Body of pancreas (tissue), 4 donors: ENCODE results near the gene MYCBPAP. TPM values are rescaled to one million over a fixed set of nuclear protein-coding genes. Genes with fewer than 3 reads are reported as not detected.

Experiments used
- ATAC-seq: fragments of 150-250 bp; one replicate; pipeline ENCODE4 v1.9.1; 2016
- DNase-seq, 4 donors: peaks; one replicate each; pipeline ENCODE4 v3.0.0-alpha.2; 2019
- H3K27ac ChIP-seq, 4 donors: fragments of 200-600 bp; sonication (generic); 1 replicate in 3 of 4; 2 replicates in 1 of 4; pipeline versions ENCODE4 v1.5.1 to v1.6.1; 2016 to 2019; ENCODE audit warnings: mild to moderate bottlenecking in 1 of 4, mixed read lengths in 1 of 4, moderate library complexity in 1 of 4
- H3K27me3 ChIP-seq, 2 donors: fragments of 200-600 bp; sonication (generic); one replicate each; pipeline ENCODE4 v1.6.0; 2016; ENCODE audit warnings: mild to moderate bottlenecking in 1 of 2
- H3K36me3 ChIP-seq, 2 donors: fragments of 200-600 bp; sonication (generic); replicated peaks in 1 of 2; 2 replicates each; pipeline ENCODE4 v1.5.1; 2016; ENCODE audit warnings: low read depth in 2 of 2; ENCODE audit not compliant: insufficient read depth in 1 of 2
- H3K4me1 ChIP-seq: fragments of 200-600 bp; sonication (generic); one replicate; pipeline ENCODE4 v1.6.0; 2016
- H3K4me3 ChIP-seq, 2 donors: fragments of 200-600 bp; sonication (generic); 1 replicate in 1 of 2; 2 replicates in 1 of 2; pipeline ENCODE4 v1.5.1; 2016 to 2019
- H3K9me3 ChIP-seq, 3 donors: fragments of 200-600 bp; sonication (generic); 1 replicate in 2 of 3; 2 replicates in 1 of 3; pipeline ENCODE4 v1.5.1; 2016
- POLR2A ChIP-seq, 3 donors: fragments of 450-650 bp; IDR thresholded peaks; one replicate each; pipeline ENCODE4 v1.6.1; 2016; ENCODE audit warnings: antibody characterized with exemption in 3 of 3, mild to moderate bottlenecking in 2 of 3
- WGBS, 2 donors: methylation state at CpG; one replicate each; pipeline ENCODE4 v1.1.5; 2017; 5-methylcytosine and 5-hydroxymethylcytosine counted together
- intact Hi-C: fragments of 100-400 bp; cut with DNase I; formaldehyde crosslinking; loops from one replicate; pipeline ENCODE4 v1.15.1; 2023
- total RNA-seq, 2 donors: library from RNA; depleted of rRNA; stranded (reverse); fragments of >200 nt; gene quantifications; one replicate each; pipeline ENCODE4 v1.1.0, GENCODE V29; 2016
- TF ChIP-seq, protein P1 (sequence below), 7 experiments: fragments of 450-650 bp in 4 of 7; fragments of 200-600 bp in 3 of 7; sonication (generic) in 3 of 7; IDR thresholded peaks; one replicate each; pipeline ENCODE4 v1.5.1; 2016 to 2019; ENCODE audit warnings: antibody characterized with exemption in 7 of 7

MYCBPAP gene
- total RNA-seq, 2 donors from 2014 or later, result 0.33 TPM; not detected in 1

DNA sequence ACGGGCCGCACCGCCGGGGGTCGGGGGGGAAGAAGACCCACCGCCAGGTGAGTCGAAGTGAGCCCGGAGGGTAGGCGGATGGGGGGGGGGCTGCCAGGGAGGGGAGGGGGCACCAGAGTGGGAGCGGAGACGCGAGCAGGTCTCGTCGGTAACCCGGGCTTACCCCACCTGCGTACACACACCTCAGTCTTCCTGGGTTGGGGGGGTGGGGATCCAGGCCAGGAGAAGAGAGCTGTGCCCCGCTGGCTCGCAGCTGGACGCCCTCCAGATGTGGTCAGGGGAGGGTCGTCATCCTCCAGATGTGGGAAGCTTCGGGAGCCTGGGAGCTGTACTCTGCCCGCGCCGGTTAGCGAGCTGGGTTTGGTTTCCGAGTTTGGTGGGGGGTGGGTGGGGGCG lies 53.5 kb downstream of the MYCBPAP start:
- ATAC-seq (no peak), DNase-seq (no peak)
- Histone ChIP-seq H3K9me3 (no peaks in the 10 kb centered on the region), H3K4me1 (peaks cover 29% of the 10 kb centered on the region), H3K36me3 (no peaks in the 10 kb centered on the region), H3K27me3 (peaks cover 0 to 23% of the 10 kb centered on the region in 2 donors), H3K27ac (no peak overlapping the region), H3K4me3 (no peak overlapping the region)
- no peak for TF ChIP-seq POLR2A (IDR thresholded peaks at IDR 0.05)
- TF ChIP-seq, protein P1, sequence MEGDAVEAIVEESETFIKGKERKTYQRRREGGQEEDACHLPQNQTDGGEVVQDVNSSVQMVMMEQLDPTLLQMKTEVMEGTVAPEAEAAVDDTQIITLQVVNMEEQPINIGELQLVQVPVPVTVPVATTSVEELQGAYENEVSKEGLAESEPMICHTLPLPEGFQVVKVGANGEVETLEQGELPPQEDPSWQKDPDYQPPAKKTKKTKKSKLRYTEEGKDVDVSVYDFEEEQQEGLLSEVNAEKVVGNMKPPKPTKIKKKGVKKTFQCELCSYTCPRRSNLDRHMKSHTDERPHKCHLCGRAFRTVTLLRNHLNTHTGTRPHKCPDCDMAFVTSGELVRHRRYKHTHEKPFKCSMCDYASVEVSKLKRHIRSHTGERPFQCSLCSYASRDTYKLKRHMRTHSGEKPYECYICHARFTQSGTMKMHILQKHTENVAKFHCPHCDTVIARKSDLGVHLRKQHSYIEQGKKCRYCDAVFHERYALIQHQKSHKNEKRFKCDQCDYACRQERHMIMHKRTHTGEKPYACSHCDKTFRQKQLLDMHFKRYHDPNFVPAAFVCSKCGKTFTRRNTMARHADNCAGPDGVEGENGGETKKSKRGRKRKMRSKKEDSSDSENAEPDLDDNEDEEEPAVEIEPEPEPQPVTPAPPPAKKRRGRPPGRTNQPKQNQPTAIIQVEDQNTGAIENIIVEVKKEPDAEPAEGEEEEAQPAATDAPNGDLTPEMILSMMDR (IDR thresholded peaks at IDR 0.05), result no peak
- intact Hi-C loops, result no loop called here
- 1 to 8% methylated on average over 5 to 25 of the region's 27 CpGs for WGBS, 2 donors

DNA sequence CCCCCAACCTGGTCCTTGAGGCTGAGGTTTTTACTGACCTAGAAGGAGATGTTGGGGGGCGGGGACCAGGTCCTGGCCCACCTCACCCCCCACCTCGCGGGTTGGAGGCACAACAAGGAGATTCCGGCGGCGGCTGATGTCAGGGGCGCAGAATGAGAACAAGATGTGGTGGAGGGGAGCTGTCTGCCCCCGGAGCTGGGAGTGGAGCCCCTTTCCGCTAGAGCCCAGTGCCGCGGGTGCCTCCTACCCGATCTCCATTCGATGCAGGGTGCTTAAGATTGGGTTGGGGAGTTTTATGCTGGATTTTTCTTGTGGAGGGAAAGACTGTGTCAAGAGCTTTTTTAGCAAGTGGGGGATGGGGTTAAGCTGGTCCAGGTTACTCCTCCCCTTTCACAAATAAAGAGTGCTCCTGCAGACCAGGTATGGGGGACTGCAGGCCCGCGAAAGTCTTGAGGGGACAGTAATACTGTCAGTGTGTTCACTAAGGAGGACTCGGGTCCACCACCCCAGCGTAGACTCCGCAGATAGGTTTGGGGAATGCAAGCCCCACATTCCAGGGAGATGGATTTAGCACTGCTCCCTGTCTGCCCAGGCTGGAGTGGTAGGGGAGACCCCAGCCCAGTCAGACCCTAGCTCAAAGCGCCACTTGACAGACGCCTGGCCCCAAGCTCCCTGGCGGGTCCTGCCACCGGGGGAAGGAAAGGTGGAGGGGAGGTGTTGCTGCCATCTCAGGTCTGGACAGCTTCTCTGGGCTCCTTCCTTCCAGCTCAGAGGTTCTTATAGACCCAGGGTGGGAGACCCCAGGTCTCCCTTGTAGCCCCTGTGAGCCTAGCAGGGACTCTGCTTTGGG lies 54.2 kb downstream of the MYCBPAP start:
- TF ChIP-seq, protein P1 (IDR thresholded peaks at IDR 0.05), result no peak
- TF ChIP-seq POLR2A (IDR thresholded peaks at IDR 0.05), result no peak
- H3K27me3 ChIP-seq, result peaks cover 0 to 23% of the 10 kb centered on the region in 2 donors
- ATAC-seq, result no peak
- H3K36me3 ChIP-seq, result no peaks in the 10 kb centered on the region
- no peak overlapping the region for H3K27ac ChIP-seq
- no peaks in the 10 kb centered on the region for H3K9me3 ChIP-seq
- intact Hi-C loops, result no loop called here
- H3K4me3 ChIP-seq, result no peak overlapping the region
- peaks cover 29% of the 10 kb centered on the region for H3K4me1 ChIP-seq
- WGBS, 2 donors, result 31 to 32% methylated on average over 14 to 22 of the region's 22 CpGs
- DNase-seq, result no peak

DNA sequence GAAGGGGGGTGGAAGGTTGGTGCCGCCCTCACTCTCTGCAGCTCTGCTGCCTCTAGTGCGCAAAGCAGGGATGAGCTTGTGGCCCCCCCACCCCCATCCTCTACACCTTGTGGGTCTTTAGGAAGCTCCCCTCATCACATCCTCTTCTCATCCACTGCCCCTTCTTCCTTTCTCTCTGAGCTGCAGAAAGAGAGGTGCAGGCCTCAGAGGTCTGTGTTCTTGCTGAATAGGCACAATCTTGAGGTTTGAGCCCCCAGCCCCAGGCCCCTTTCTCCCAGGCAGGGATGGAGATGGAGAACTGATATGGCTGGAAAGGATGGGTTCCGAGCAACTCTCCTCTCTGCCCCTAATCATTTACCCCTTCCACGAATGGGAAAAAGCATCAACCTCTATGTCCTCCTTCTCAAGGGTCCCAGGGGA lies 54.9 kb downstream of the MYCBPAP start:
- Histone ChIP-seq H3K36me3 (no peaks in the 10 kb centered on the region), H3K27ac (no peak overlapping the region), H3K27me3 (peaks cover 0 to 23% of the 10 kb centered on the region in 2 donors), H3K4me3 (no peak overlapping the region), H3K4me1 (peaks cover 29% of the 10 kb centered on the region), H3K9me3 (no peaks in the 10 kb centered on the region)
- intact Hi-C loops, result no loop called here
- TF ChIP-seq, protein P1 (IDR thresholded peaks at IDR 0.05), result no peak
- no peak for TF ChIP-seq POLR2A (IDR thresholded peaks at IDR 0.05)
- ATAC-seq (no peak), DNase-seq (no peak)
- 66 to 71% methylated on average over 3 to 4 of the region's 4 CpGs for WGBS, 2 donors

- H3K4me1 ChIP-seq, result peaks cover 17% of the 10 kb centered on the region
- intact Hi-C loops, result no loop called here
- peak in 3 of 4 donors; percentile 40 to 46 (median 44) for DNase-seq
- no peak for ATAC-seq
- no peak overlapping the region for H3K4me3 ChIP-seq
- no peak overlapping the region for H3K27ac ChIP-seq
- 32 to 41% methylated on average over 19 of the region's 19 CpGs for WGBS, 2 donors
- no peaks in the 10 kb centered on the region for H3K9me3 ChIP-seq
- TF ChIP-seq, protein P1 (IDR thresholded peaks at IDR 0.05), result no peak
- no peak for TF ChIP-seq POLR2A (IDR thresholded peaks at IDR 0.05)
- H3K27me3 ChIP-seq, result peaks cover 0 to 11% of the 10 kb centered on the region in 2 donors
- H3K36me3 ChIP-seq, result no peaks in the 10 kb centered on the region
Observed at GRCh38 chr17:50564916-50565315, 56.7 kb downstream of the MYCBPAP start.
